Middle frontal gyrus (tissue), 1 donor: ENCODE results near the gene PGC.

Source experiments
- DNase-seq: peaks from one replicate; pipeline ENCODE4 v3.0.0-alpha.2; 2015; ENCODE audit warnings: low spot score; ENCODE audit errors: extremely low spot score

PGC gene

DNA sequence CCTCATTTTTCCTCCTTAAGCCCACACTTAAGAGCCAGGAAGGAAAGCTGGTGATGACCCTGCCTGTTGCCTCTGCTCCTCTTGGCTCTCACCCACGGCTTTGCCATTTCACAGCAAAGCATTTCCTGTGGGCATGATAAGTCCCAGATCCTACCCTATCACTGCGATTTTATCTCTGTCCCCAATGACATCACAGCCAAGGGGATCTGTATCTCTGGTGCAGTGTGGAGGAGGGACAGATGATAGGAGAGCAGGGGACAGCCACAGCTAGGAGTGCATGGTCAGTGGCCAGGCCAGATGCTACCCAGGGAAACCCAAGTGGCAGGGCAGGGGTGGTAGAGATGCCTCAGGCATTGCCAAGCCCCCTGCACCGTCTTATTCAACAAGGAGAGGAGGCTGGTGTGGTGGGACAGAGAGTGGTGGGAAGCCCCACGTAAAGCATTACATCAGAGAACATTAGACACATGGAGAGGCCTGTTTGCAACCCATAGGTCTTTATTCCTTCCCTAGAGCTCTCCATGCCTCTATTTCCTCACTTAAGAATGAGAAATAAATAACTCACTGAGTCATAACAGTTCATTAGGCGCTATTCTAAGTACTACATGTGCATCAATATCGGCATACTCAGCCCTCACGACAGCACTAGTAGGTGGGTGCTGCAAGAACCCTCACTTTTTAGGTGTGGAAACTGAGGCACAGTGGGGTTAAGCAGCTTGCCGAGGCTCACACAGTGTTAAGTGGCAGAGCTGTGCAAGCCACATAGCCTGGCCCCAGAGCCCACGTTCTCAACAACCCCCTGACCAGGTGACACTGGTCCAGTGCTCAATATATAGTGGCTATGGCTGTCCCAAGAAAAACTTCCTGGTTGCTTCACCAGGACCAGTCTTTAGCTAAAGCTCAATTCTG lies 16.4 kb downstream of the PGC start:
- DNase-seq, result no peak

DNA sequence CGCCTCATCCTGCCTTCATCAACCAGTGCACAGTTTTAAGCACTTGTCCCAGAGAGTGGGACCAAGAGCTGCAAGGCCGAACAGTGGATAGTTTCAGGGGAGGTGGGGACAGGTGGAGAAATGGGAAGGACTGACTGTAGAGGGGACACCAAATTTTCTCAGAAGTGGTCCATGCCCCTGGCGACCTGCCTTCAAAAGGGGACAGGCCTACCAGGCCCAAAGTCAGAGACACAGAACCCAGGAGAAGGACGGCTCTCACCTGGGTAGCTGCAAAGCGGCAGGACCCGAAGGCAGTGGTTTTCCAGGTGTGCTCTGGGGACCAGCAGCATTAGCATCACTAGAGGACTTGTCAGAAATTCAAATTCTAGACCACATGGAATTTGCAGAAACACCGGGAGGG lies 17.6 kb downstream of the PGC start:
- no peak for DNase-seq

DNA sequence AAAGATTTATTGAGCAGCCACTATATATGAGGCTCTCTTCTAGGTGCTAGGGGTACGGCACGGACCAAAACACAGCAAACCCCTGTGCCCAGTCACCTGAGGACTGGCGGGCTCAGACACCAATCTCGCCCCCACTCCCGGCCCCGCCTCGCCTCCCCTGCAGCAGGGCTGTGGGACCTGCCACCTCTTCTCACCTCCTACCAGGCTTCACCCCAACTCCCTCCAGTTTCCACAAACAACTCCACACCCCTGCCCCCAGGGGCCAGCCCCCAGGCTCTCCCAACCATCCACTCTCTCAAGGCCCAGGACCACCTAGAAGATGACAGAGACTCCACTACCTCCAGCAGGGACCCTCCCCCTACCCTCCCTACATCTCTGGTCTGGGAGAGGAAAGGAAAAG lies 18.2 kb downstream of the PGC start:
- no peak for DNase-seq

DNA sequence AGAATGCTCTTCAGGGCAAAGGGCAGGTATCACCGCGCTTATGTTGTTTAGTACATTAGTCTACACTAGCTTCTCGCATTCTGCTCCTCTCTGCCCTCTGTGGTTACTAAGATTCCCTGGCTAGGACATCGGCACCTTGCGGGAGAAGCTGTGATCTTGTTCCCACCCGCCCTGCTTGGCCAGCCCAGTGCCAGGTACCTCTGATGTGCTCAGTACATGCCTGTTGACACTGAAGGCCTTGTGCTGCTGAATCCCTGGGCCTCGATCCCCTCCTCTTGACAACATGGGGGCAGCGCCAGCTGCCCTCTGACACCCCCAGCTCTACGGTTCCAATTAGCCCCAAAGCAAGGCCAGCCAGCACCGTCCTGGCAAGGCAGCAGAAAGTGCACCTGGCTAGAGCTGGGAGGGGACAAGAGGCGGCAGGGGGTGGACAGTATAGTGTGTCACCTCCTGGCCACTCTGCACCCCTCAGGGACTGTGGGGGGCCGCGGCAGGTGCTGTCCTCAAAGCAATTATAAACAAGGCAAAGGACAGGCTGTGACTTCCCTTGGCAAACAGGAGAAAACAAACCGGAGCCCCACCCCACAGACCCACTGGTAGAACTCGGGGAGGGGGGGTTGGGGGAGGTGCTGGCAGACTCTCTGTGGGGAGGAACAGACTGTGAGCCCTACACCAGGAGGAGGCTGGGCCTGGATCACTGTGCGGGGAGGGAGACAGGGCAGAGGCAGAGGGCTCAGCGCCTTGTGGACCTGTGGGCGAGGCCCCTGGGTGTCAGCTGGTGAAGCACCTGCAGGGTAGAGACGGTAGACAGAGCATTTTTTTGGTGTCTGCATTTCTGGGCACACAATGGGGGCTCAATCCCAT lies 18.9 kb downstream of the PGC start:
- DNase-seq, result no peak

DNA sequence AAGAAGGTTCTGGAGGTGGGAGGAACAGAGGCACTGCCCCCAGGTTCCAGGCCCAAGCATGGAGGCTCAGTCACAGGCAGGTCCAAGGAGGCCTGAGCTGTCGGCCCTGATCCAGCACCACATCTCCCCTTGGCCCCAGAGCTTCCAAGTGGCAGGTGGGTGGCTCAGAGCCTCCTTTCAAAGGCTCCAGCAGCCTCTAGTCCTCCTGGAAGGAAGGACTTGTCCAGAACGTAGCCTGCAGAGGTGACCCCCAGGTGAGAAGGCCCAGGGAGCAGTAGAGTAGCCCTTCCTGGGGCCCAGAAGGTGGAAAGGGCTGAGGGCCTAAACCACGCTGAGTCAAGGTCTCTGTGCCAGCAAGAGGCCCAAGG lies 19.5 kb downstream of the PGC start:
- no peak for DNase-seq

DNA sequence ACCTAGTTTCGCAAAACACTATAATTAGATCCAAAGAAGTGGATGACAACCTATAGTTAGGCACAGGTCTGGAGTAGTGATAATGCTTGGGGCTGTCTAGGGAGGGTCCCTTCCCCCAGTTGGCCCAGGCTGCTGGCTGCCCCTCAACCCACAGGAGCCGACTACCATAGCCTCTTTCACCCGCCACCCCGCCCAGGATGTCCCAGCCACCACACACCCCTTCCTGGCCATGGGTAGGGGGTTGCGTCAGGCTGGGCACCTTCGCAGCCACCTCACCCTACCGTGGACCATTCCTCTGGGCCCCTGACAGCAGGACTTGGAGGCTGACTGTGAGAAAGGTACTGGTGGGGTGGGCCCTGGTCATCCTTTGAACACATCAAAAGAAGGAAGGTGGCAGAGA lies 20.3 kb downstream of the PGC start:
- no peak for DNase-seq

DNA sequence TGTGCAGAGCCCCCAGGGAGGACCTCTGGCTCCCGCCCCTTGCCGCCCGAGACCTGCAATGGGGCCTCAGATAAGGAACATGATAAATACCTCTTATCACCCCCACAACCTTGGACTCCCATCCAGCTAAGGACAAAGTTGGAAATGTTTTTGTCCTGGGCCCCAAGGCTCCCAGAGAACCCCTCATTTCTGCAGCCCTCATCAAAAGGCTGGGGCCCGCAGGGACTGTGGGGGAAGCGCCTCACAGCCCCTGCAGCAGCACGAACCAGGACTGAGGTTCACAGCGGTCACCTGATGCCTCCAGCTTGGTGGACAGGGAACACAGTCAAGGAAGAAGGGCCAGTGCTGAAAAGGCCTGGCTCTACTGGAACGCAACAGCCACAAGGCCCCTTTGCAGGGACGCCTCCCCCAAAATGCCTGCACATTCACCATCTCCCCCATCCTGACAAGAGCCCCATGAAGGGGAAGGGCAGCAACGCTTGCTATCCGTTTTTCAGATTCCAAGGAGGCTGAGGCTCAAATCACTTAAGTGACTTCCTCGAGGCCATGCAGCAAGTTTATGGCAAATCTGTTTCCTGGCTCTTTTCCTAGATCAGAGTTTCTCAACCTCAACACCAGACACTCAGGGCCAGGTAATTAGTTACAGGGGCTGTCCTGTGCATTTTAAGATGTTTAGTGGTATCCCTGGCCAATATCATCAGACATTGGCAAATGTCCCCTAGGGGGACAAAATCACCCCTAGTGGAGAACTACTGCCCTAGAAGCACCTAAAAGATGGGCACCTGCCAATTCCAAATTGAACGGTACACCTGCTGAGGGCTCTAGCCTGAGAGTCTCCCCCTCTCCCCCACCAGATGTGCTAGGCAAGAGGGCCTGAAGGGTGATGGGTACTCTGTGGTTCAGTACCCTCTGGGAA lies 22.4 kb downstream of the PGC start:
- no peak for DNase-seq

DNA sequence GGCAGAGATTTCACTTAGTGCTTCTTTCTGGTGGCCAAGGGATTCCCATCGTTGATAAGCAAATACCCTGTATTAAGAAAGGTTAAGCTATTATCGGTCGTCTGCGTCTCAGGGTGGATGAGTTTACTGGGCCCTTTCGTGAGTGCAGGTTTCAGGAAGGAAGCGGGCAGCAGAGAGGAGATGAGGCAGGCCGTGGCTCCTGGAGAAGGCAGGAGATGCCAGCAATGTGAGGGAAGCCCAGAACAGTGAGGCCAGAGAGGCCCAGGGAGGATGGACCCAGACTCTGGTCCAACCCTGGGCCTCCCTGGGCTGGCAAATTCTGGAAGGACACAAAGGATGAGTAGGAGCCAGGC lies 23.0 kb downstream of the PGC start:
- DNase-seq, result no peak

DNA sequence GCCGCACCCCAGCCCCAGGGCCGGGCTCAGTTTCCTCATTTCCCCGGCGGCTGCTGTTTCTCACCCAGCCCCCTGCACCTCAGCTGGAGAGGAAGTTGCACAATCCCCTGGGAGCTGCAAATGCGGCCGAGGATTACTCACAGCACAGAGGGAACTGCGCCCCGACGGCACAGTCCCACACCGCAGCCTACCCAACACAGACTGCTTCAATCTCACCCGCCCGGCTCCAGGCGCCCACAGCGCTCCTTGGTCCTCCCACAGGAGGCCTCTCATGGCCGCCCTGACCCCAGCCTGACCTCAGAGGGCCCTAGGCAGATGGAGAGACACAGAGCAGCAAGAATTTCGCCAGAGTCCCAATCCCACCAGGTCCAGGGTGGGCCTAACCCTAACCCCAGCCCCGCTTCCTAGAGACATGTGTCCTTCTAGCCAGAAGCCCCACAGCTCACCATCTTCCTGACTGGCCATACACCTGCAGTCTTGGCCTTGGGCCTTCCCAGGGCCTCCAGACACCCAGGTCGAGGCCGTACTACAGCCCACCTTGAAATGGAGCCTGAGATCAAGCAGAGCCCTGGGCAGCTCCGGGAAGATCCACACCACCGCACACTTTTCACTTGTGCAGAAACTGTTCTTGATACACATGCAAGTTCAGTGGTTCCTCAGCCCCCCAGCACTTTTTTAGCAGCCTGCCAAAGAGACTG lies 23.5 kb downstream of the PGC start:
- no peak for DNase-seq

DNA sequence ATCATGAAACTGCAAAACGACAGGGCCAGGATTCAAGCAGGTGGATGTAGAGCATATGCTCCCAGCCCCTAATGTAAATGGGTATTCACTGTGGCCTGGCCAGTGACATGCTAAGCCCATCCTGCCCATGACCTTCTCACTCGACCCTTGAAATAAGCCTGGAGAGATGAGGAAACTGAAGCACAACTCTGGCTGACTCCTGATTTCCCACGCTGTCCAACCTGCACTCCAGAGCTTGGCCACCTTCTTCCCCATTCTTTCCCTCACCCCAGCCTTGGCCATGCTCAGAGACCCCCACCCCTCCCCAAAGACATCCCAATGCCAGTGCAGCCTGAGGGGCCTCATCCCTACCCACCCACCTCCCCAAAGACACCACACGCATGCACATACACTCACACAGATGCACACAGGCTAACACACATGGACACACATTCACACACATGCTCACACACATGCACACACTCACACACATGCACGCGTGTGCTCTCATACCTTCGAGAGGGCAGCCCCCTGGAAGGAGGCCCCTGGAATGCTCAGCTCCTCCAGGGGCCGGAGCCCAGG lies 24.1 kb downstream of the PGC start:
- DNase-seq, result no peak

DNA sequence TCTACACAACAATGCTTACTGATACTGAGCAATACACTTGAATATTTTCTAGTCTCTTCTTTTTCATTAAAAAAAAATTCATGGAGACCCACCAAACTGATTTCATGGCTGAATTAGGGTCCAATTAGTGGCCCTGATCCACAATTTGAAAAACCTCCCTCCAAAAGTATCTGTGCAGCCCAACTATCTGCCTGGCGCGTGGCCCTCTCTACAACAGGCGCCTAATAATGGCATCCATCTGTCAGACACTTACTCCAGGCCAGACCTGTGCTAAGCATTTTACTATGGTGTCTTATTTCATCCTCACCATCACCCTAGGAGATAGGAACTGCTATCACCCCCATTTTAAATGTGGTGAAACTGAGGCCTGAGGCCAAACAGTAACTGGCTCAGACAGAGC lies 25.8 kb downstream of the PGC start:
- no peak for DNase-seq

DNA sequence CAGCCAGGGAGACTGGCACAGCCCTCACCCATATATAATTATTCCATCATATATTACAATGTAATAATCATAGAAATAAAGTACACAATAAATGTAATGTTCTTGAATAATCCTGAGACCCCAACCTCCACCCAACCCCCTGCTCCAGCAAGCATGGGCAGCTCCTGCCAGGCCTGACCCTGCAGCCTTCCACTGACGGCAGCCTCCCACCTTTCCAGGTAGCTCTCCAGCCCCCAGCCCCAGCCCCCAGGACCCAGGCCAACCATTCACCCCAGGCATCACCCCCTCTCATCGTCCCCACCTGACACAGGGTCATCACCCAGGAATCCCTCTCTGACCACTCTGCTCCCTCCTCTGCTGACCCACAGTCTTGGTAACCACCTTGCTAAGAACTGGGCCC lies 26.4 kb downstream of the PGC start:
- no peak for DNase-seq

DNA sequence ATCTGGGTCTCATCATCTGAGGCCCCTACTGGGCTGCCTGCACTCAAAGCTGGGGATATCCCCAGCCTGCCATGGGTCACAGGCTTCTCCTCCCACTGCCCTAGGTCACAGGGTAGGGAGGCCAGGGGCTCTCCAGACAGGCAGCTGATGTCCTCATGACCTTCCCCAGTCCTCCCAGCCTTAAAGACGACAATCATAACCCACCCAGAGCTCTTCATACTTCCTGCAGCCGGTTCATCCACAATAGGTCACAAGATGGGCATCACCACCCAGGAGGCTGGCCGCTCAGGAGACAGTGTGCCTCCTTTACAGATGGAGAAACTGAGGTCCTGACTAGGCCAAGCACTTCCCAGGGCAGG lies 27.0 kb downstream of the PGC start:
- no peak for DNase-seq

DNA sequence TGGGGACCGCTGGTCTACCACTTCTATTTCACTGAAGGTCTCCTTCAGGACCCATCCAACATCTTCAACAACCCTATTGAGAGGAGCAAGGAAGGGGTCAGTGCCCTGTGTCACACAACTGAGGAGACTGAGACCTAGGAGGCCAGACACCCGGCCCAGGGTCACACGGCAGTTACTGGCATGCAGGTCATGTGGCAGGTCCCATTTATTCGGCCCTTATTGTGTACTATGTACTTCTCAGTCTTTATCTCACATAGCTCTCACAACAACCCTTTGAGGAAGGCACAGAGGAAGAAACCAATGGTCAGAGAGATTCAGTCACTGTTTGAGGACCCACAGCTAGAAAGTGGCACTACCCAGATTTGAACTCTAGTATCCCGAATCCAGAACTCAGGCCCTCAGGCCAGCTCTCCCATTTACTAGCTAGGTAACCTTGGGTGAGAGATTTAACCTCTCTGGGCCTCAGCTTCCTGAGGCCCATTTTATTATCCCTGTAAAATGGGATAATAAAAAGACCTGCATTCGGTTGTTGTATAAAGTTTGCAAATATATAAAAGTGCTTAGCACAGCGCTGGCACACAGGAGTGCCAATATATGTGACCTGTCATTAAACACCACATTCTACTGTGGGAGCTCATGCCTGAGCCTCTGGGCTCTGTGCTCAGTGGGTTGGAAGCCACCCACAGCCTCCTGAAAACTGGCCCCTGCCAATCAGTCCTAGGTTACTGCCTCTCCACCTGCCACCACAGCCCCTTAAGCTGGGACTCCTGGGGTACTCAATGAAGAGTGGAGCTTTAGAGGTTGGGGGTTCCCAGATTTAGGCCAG lies 27.5 kb downstream of the PGC start:
- DNase-seq, result no peak

DNA sequence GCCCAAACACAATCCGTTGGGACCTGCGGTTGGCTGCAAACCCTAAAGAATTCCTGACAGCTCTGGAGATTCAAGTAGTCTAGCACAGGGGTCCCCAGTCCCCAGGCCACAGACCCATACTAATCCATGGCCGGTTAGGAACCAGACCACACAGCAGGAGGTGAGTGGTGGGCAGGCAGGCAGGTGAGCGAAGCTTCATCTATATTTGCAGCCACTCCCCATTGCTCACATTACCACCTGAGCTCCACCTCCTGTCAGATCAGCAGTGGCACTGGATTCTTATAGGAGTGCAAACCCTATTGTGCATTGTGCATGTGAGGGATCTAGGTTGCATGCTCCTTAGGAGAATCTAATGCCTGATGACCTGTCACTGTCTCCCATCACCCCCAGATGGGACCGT lies 28.4 kb downstream of the PGC start:
- DNase-seq, result no peak

DNA sequence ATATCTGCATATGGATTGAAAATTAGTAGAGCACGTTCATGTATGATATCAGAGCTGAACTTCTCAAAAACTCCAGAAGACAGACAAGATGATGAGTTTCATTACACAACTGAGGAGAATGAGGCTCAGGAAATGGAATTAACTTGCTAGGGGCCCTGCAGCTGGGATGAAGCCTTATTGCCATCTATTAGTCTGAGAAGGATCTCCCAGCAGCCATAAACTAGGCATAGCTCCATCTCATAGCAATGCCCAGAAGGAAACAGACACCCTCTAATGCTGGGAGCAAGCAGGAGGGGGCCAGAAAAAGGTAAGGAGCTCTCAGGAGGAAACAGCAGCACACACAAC lies 29.8 kb downstream of the PGC start:
- DNase-seq, result no peak

DNA sequence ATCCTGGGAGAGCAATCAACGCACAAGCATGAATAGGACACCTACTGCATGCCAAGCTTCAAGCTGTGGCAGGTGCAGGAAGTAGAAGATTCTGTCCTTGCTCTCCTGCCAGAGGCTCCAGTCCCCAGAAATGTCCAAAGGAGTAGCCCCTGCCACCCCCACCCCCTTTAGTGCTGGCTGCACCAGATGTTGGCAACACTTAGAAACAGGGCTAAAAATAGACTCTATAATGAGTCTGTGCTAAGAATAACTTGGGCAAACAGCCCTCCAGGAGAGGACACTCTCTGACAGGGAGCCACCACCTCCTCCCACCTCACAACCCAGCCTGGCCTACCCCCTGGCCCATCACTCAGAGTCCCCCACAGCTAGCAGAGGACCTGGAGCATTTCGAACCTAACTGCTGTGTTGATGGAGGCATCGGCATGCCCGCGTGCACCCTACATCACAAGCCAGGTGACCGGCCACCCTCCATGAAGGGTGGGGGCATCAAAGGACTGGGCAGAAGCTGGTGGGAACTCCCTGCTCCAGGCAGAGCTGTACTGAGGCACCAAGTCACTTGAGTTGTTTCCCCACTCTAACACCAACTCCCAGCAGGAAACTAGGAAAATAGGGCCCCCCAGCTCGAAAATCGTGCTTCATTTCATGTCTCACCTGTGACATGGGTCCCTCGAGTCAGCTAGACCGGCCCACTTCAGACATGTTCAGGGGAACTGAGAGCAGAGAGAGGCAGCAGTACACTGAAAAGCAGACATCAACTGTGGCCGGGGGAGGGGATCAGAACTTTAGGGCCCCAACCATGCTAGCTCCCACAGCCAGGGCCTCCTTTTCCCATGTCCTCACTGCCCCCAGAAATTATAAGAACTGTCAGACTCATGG lies 30.4 kb downstream of the PGC start:
- no peak for DNase-seq

DNA sequence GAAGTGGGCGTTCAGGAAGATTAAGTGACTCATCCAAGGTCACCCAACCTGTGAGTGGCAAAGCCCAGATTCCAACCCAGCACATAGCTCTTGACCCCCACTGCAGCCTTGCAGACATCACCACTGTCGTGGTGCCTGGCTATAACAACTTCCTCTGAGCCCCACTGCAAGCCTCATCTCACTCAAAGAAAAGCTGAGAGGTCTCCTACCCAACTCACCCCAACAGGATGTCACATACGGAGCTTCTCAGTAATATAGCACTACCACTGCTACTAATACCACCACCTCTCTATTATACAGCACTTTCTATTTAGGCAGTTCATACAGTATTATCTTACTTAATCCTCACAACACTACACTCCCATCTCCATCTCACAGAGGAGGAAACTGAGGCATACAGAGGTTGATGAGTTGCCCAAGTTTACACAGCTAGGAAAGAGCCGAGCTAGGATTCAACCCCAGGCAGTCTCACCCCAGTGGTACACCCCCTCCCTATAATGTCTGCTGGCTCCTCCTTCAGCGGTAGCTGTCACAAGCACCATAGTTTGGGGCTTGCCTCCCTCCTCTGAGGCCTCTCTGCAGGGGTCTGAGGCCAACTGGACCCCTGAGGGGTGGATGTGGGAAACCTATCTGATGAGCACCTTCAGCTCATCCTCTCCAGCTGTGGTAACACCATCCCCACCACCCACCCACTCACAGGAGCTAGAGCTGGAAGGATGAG lies 31.2 kb downstream of the PGC start:
- DNase-seq, result no peak
